Omental fat pad (tissue), 4 donors: ENCODE data around the gene SDK1. TPM values are rescaled to one million over a fixed set of nuclear protein-coding genes. Genes with fewer than 3 reads are reported as not detected.

ENCODE experiments used
- ATAC-seq: fragments of 150-250 bp; one replicate; pipeline ENCODE4 v1.9.1; 2016; ENCODE audit warnings: mild to moderate bottlenecking, moderate library complexity; ENCODE audit not compliant: low FRiP score
- DNase-seq: peaks from one replicate; pipeline ENCODE4 v3.0.0-alpha.2; 2019; ENCODE audit warnings: low spot score
- total RNA-seq, 4 donors: library from RNA; depleted of rRNA; stranded (reverse); fragments of >200 nt; gene quantifications; one replicate each; pipeline ENCODE4 v1.1.0, GENCODE V29; 2016
- TF ChIP-seq, protein P1 (sequence below), 3 donors: fragments of 450-650 bp; IDR thresholded peaks; one replicate each; pipeline ENCODE4 v1.5.1; 2016 to 2017; ENCODE audit warnings: antibody characterized with exemption in 3 of 3, mild to moderate bottlenecking in 3 of 3, moderate library complexity in 2 of 3

Gene SDK1
- total RNA-seq, 4 donors from 2014 or later, result 2.5 to 14.7 (median 5.4) TPM

GRCh38 chr7:3971323-3971722 is 670.3 kb downstream of the SDK1 start:
- DNase-seq (no peak), ATAC-seq (no peak)
- TF ChIP-seq, protein P1, sequence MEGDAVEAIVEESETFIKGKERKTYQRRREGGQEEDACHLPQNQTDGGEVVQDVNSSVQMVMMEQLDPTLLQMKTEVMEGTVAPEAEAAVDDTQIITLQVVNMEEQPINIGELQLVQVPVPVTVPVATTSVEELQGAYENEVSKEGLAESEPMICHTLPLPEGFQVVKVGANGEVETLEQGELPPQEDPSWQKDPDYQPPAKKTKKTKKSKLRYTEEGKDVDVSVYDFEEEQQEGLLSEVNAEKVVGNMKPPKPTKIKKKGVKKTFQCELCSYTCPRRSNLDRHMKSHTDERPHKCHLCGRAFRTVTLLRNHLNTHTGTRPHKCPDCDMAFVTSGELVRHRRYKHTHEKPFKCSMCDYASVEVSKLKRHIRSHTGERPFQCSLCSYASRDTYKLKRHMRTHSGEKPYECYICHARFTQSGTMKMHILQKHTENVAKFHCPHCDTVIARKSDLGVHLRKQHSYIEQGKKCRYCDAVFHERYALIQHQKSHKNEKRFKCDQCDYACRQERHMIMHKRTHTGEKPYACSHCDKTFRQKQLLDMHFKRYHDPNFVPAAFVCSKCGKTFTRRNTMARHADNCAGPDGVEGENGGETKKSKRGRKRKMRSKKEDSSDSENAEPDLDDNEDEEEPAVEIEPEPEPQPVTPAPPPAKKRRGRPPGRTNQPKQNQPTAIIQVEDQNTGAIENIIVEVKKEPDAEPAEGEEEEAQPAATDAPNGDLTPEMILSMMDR (IDR thresholded peaks at IDR 0.05), result no peak

- TF ChIP-seq, protein P1 (IDR thresholded peaks at IDR 0.05), result no peak
- no peak for DNase-seq
- no peak for ATAC-seq
Observed at GRCh38 chr7:3973264-3973663, 672.2 kb downstream of the SDK1 start.

GRCh38 chr7:3974329-3974728 is 673.3 kb downstream of the SDK1 start:
- TF ChIP-seq, protein P1 (IDR thresholded peaks at IDR 0.05), result no peak
- ATAC-seq (no peak), DNase-seq (no peak)

DNA sequence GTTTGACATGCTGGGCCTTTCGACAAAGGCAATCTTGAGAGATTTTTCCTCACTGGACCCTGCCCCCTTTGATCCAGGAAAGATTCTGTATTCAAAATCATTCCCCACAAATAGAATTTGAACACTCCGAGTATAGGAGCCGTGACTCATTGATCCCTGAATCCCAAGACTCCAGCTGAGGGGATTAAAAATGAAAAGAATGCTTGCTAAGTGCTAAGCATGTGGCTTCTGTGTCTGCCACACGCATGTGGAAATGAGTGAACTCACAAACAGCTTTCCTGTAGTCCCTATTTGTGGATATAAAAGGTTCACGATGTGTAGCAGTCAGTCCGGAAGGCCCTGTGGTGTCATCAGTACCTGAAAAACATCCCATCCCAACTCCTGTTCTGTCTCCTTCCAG is 674.3 kb downstream of the SDK1 start:
- ATAC-seq (no peak), DNase-seq (no peak)
- TF ChIP-seq, protein P1 (IDR thresholded peaks at IDR 0.05), result no peak

GRCh38 chr7:3977391-3977790 is 676.3 kb downstream of the SDK1 start:
- DNase-seq (no peak), ATAC-seq (no peak)
- TF ChIP-seq, protein P1 (IDR thresholded peaks at IDR 0.05), result no peak

GRCh38 chr7:3978839-3979238 is 677.8 kb downstream of the SDK1 start:
- TF ChIP-seq, protein P1 (IDR thresholded peaks at IDR 0.05), result no peak
- no peak for DNase-seq
- no peak for ATAC-seq

- TF ChIP-seq, protein P1 (IDR thresholded peaks at IDR 0.05), result no peak
- DNase-seq, result no peak
- ATAC-seq, result no peak
Observed at GRCh38 chr7:3979611-3980299, 678.7 kb downstream of the SDK1 start.
